ENCODE results near the gene TACSTD2. TPM values are rescaled to one million over a fixed set of nuclear protein-coding genes. Genes with fewer than 3 reads are reported as not detected.

Gene TACSTD2
- total RNA-seq, 1 experiment from 2014 or later = 1.2 TPM

- H3K23me2 ChIP-seq (ENCODE audit: insufficient read length, low read depth, low read length, poor library complexity, severe bottlenecking) = no peaks in the 10 kb centered on the region
- H3K4me2 ChIP-seq (ENCODE audit: insufficient read depth, insufficient read length, low read length) = no peak overlapping the region
- H3T11ph ChIP-seq (ENCODE audit: low read length) = no peak overlapping the region
- Mint-ChIP-seq H3K4me1 (no peaks in the 10 kb centered on the region), H3K9me3 (no peaks in the 10 kb centered on the region), H3K36me3 (ENCODE audit: insufficient read depth in 1 of 3, low read depth in 3 of 3) (no peaks in the 10 kb centered on the region), H3K27ac (no peak overlapping the region), H3K27me3 (ENCODE audit: low read depth) (no peaks in the 10 kb centered on the region), H3K4me3 (no peak overlapping the region)
- no peak overlapping the region for H3K9ac ChIP-seq (ENCODE audit: extremely low read depth, insufficient read length, low read length)
- H2AFZ ChIP-seq (ENCODE audit: low read length) = no peak overlapping the region
- H3K27me3 ChIP-seq (ENCODE audit: insufficient read depth, low read length) = no peaks in the 10 kb centered on the region
- no peak overlapping the region for H2AK5ac ChIP-seq (ENCODE audit: insufficient read length, low read length)
- WGBS (ENCODE audit: extremely low coverage, insufficient read length, low lambda C conversion rate) = no CpG with 5 or more reads among the region's 3 CpGs
- H4K8ac ChIP-seq (replicated peaks; ENCODE audit: insufficient read length, low read depth, low read length) = no peak overlapping the region
- H3K4me1 ChIP-seq (ENCODE audit: insufficient read depth, low read length) = no peaks in the 10 kb centered on the region
- H3K18ac ChIP-seq (ENCODE audit: insufficient read length, low read depth, low read length) = no peak overlapping the region
- no peaks in the 10 kb centered on the region for H3K9me3 ChIP-seq (ENCODE audit: control insufficient read depth, low read depth, low read length)
- H2BK12ac ChIP-seq (ENCODE audit: insufficient read length, low read depth, low read length) = no peak overlapping the region
- no peak for DNase-seq
- no peak overlapping the region for H3K23ac ChIP-seq (ENCODE audit: insufficient read length, low read depth, low read length)
- no peaks in the 10 kb centered on the region for H4K20me1 ChIP-seq (ENCODE audit: control insufficient read depth, insufficient read depth, insufficient read length)
- no peak overlapping the region for H4K91ac ChIP-seq (ENCODE audit: insufficient read length, low read depth, low read length)
- no peak overlapping the region for H3K27ac ChIP-seq (ENCODE audit: insufficient read length, low read depth, low read length)
- no peak overlapping the region for H3K14ac ChIP-seq (ENCODE audit: insufficient read depth, low read length)
- H2BK120ac ChIP-seq (ENCODE audit: low read depth, low read length, poor library complexity, severe bottlenecking) = no peak overlapping the region
- H3K79me2 ChIP-seq (ENCODE audit: insufficient read depth, low read length) = no peaks in the 10 kb centered on the region
- no peak overlapping the region for H2BK20ac ChIP-seq (ENCODE audit: low read depth, low read length, poor library complexity, severe bottlenecking)
- H2BK5ac ChIP-seq (ENCODE audit: insufficient read length, low read length) = no peak overlapping the region
- H3K4ac ChIP-seq (ENCODE audit: low read depth, low read length) = no peak overlapping the region
- no peaks in the 10 kb centered on the region for H3K79me1 ChIP-seq (ENCODE audit: insufficient read depth, low read depth, low read length, poor library complexity, severe bottlenecking)
- no peak for TF ChIP-seq CTCF (conservative IDR thresholded peaks at IDR 0.05)
- no peak overlapping the region for H2BK15ac ChIP-seq (ENCODE audit: low read depth, low read length)
- no peak overlapping the region for H4K5ac ChIP-seq (ENCODE audit: insufficient read length, low read depth, low read length)
- H3K56ac ChIP-seq (ENCODE audit: insufficient read length, low read depth, low read length) = no peak overlapping the region
These were observed 48.5 kb downstream of the TACSTD2 start for GRCh38 chr1:58528518-58528917.

Other genes starting within 250 kb of the TACSTD2 start
- gene OMA1, start 30.5 kb downstream of the TACSTD2 start, total RNA-seq (2021) = 11.0 and 12.9 TPM in 2 replicates
- gene MYSM1, start 122.8 kb upstream of the TACSTD2 start, total RNA-seq (2021) = 72.2 and 76.9 TPM in 2 replicates
- 14.2 and 15.7 TPM in 2 replicates for gene JUN, start 206.8 kb upstream of the TACSTD2 start, total RNA-seq (2021)